GM12878 (cell line): Measurements from ENCODE around the gene MFAP2.

Source experiments
- ATF3 ChIP-seq: IDR thresholded peaks from 2 replicates; pipeline ENCODE4 v1.6.1; 2011; ENCODE audit warnings: low read depth, mild to moderate bottlenecking, low read length, moderate library complexity, borderline replicate concordance; ENCODE audit errors: extremely low read depth
- CTCF ChIP-seq, 3 experiments: IDR thresholded peaks in 2 of 3; conservative IDR thresholded peaks in 1 of 3; 2 replicates each; pipeline ENCODE4 v1.5.1; 2011; ENCODE audit warnings: low read depth in 3 of 3, low read length in 3 of 3, mild to moderate bottlenecking in 3 of 3, control low read depth in 2 of 3, moderate library complexity in 2 of 3, inconsistent platforms in 1 of 3, mixed read lengths in 1 of 3; ENCODE audit not compliant: control insufficient read depth in 2 of 3, insufficient read depth in 1 of 3; ENCODE audit errors: extremely low read depth in 1 of 3
- NFXL1 ChIP-seq: fragments of 450-650 bp; IDR thresholded peaks from 2 replicates; pipeline ENCODE4 v1.6.1; 2017; ENCODE audit warnings: antibody characterized with exemption, mild to moderate bottlenecking, borderline replicate concordance
- NFYB ChIP-seq: IDR thresholded peaks from 2 replicates; pipeline ENCODE4 v1.6.1; 2011; ENCODE audit warnings: low read depth, mild to moderate bottlenecking, low read length, improper control_type of control experiment, moderate library complexity; ENCODE audit not compliant: insufficient read depth
- POLR2AphosphoS5 ChIP-seq: IDR thresholded peaks from 2 replicates; pipeline ENCODE4 v1.6.1; 2011; ENCODE audit warnings: mild to moderate bottlenecking, low read length, inconsistent platforms
- RBBP5 ChIP-seq: fragments of 200-600 bp; sonication (generic); conservative IDR thresholded peaks from 2 replicates; pipeline ENCODE4 v1.6.1; 2016

GRCh38 chr1:17011092-17011438, 30.6 kb upstream of the MFAP2 start:
- TF ChIP-seq ATF3: no peak
- no peak for TF ChIP-seq NFXL1
- TF ChIP-seq RBBP5: no peak
- no peak for TF ChIP-seq NFYB
- TF ChIP-seq CTCF (IDR thresholded peaks at IDR 0.05 in 2 of 3, conservative IDR thresholded peaks at IDR 0.05 in 1 of 3; ENCODE audit: control insufficient read depth in 2 of 3, extremely low read depth in 1 of 3, insufficient read depth in 1 of 3, low read depth in 3 of 3, low read length in 3 of 3): no peak
- no peak for TF ChIP-seq POLR2AphosphoS5
